Activated CD4-positive, alpha-beta T cell treated with anti-CD3 and anti-CD28 coated beads, Interleukin-2, amount 50 U/mL, for 1 hour (primary cell): ENCODE data around the gene PRRX1.

Source experiments
- DNase-seq: peaks from one replicate; pipeline ENCODE4 v3.0.0-alpha.2; 2020

Gene PRRX1

DNA sequence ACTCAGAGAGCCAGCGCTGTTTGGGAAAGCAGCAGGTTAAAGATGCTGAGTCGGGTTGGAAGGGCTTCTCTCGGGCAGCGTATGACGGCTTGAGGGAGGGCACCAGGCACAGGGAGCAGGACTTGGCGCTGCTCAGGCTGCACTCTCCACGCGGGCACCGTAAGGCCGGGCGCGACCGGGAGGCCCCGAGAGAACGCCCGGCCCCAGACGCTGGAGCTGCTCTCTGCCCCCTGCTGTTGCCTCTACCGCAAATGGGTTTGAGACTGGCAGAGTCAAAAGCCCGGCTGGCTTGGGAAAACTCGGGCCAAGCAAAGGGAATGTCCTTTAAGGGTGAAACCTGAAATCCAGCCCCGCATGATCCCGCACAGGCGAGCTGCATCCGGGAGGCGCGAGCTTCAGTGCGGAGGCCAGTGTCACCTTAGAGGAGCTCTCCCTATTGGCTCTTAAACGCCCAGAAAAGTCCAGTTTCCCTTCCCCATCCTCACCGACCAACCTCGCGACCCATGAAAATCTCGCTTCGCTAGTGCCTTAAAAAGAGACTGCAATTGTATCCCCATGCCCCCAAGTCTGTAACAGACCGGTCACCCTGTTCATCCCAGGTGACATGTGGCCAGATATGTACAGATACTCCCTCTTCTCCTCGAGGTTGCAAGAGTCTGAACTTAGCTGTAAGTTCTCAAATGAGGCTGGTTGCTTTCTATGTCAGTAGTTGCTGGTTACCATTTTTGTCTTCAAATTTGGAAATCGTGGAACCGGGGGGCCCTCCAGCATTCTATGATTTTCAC, 1.1 kb downstream of the PRRX1 start:
- DNase-seq, result no peak

DNA sequence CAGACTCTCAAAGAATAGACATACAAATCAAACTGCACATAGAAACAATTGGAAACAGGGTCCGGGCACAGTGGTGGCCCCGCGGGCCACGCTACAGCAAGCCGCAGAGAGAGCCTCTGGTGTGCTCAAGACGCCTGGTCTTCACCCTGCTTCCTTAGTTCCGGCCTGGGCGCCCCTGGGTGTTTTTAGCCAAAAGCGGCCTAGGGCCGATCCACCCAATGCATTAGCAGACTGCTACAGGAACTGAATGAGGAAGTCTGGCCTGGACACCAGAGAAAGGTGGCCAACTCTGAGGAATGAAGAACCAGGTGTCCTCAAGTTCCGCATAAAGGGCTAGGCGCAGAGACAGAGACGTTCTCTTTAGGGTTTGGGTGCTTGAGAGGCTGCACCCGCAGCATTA, 1.7 kb downstream of the PRRX1 start:
- no peak for DNase-seq

DNA sequence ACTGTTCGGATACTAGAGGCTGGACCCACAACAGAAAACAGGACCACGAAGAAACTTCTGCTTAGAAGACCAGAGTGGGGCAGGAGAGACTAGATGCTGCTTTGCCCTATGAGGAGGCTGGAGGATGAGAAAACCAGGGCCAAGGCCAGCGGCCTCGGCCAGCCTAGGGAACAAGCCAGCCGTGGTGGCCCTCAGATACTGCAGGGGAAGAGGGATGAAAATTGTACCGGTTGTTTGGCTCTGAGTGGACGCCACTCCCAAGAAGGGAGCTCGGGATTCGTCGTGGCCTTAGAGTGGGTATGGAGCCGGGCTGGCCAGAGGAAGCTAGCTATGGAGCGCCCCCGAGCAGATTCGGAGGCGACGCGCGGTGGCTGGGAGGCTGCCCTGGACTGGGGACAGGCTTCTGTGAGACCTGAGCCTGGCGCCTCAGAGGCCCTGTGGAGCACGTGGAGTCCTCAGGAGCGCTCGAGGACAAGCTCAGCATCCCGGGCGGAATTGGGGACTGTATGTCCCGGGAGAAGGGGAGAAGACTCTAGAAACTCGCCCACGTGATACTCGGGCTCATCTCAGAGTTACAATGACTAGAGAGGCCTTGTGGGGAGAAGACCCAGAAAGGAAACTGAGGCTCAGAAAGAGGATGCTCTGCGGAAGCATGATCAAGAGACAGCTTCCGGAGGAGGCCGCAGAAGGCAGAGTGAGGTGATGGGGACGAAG, 2.8 kb downstream of the PRRX1 start:
- DNase-seq, result no peak

DNA sequence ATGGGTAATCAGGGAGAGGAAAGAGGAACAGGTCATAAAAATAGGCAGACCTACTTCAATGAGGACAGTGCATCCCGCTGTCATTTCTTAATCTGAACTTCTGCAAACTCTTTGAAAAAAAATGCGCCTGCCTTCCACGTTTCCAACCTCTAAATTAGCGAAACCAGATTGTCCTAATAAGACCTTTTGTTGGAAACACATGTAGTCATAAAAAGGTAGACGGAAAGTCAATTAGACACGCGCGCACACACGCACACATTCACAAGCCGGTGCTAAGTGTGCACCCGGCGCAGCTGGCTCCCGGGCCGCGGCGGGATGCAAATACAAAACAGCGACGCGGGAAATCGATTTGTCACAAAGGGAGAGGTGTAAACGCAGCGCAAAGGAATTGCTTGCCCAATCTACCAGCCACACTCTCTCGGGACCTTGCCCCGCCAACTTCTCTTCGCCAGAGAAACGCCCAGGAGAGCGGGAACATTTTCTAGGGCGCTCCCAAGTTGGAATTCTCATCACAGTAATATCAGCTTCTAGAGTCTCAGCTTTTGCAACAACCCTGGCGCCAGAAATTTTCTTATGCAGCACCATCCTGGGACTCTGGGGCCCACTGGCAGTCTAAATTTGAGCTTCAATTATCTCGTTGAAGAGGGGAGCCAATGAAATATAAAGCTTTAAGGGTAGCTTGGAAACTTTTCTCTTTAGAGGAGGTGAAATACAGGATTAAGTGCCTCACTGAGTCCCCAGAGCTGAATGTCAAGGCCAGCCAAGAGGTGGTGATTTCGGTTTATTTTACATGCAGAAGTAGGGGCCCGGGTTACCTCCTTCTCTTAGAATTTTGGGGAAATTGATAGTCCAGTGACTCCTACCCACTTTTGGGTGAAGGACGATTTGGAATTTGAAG, 4.5 kb downstream of the PRRX1 start:
- no peak for DNase-seq

DNA sequence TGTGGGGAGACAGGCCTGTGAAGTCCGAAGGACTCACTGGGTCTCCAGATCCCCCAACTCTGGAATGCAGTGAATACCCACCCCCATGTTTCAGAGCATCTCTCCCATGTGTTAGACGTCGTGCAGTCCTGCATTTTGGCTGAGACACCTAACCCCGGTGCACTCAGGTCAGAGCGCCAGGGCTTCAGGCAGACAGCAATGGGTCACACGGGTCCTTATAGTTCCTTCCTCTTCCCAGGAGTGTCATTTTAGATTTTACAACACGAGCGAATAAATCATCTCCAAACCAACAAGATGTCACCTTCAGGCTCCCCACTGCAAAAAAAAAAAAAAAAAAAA, 5.1 kb downstream of the PRRX1 start:
- DNase-seq, result no peak

DNA sequence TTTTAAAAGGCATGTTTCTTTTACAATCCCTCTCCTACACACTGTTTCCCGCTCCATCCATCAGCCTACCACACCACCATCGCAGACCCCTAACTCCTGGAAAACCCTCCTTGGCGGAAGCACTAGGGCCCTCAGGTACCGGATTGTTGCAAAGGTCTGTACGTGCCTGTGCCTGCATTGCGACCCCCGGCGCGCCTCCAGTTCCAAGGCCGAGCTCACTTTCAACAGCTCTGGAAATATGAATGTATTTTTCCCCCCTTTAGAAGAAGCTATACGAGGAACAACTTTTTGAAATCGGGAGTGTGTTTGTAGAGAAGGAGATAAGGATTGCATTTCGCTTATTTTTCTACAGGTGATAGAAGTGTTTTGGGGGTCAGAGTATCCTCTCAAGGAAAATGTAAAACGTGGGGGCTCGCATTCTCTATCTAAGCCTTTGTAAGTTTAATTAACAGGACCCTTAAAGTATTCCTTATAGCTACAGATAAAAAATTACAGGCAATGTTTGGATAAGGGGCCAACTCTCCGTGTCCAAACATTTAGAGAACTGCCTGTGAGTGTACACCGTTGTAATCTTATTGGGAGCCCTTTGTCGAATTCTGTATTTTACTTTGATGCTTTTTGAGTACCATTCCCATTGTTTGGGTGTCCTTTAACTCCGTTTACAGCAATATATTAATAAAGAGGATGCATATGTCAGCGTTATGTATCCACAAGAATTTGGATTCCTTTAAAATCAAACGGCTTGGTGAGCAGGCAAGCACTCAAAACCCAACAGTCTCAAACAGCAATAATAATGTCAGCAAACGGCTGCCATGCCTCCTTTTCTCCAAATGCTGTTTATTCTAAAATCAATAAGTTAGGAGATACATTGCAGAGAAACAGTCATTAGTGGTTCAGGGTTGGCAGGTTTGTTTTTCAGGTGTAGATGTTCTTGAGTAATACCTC, 5.9 kb downstream of the PRRX1 start:
- DNase-seq, result no peak

DNA sequence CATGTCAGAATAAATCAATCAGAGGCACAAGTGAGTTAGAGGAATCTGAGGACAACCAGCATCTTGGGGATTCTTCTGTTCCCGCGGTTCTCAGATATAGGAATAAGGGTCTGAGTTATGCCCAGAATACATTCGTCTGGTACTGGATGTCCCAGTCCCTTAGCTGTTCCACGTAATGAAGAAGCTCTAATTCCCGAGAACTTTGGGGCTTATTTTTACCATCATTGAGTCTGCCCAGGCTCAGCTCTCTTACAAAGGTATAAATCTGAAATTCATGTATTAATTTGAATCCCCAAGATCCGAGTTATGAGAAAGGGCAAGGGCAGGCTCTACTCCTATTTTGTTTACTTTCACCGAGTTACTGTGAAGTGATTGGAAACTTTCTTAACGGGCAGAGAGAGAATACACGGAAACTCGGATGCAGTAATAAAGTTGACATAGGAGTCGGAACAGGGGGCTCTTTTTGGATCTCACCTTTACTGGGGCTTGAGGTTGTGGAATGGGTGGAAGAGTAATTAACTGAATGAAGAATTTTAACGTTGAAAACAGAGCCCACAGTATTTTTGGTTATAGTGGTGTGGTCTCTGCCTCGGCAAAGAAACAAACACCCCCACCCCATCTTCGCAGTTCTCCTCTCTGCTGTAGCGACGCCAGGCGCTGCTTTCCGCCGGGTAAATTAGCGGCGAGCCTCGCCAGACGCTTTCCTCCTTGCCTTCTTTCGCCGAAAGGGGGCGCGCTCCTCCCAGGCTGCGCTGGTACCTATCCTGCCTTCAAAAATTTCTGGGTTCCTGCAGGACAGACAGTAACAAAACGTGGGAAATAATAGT, 7.1 kb downstream of the PRRX1 start:
- no peak for DNase-seq

DNA sequence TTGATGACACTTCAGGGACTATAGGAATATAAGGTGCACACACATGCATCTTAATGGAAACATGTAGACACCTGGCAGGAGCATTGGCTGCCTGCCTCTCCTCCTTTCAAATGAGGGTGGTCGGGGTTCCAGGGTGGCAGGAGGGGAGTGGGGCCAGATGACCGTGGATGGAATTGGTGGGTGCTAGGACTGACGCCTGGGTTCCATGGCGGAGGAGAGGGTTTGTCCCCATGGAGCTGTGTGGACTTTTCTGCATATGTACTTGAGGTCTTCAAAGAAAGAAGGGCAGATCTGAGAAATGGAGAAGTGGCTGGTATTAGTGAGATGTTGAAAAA, 7.7 kb downstream of the PRRX1 start:
- DNase-seq, result no peak

DNA sequence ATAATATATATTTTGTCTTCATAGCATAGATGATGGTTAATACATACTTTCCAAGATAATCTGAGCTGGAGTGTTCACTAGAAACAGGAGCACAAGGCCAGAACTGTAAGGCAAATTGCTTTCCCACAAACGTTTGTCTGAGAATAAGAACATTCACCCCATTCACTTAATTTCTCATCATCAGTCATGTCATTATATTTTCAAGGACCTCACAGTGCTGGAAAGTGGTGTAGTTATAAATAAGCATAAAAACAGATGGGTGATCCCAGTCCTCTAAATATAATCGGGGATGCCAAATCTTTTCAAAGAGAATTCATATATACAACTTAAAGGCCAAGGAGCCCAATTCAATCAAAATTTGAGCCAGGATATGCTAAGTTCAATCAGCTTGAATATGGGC, 8.4 kb downstream of the PRRX1 start:
- DNase-seq, result no peak

DNA sequence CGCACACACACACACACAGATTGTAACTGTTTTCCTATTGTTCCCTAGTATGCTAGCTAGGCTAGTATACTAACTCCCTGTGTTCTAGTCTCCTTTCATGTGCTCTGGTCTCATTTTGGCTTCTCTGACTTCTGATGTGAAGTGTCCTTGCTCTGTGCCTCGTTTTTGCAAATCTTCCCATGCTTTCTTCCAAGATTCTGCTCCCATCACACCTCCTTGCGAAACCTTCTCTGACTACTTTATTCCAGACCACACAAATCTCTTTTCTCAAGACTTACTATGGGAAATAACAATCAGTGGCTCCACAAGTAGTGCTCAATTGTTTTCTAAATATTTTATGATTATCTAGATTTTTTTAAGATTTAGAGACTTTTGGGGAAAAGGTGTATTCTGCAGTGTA, 10.3 kb downstream of the PRRX1 start:
- no peak for DNase-seq

DNA sequence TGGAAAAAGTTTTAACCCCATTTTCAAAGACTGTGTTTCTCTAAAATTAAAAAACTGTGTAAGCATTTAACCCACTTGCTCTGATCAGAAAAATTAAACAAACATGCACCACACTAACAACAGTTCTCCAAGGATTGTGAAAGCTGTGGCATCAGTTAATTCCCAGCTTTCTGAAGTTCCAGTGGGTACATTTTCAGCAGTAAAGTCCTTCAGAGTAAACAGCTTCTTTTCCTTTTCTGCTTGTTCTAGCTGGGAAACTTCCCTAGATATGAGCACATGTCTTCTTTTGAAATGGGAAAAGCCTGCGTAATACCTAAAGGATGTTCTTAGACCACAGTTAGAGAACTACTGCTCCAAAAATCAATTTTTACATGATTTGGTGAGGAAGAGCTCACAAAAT, 11.1 kb downstream of the PRRX1 start:
- no peak for DNase-seq

DNA sequence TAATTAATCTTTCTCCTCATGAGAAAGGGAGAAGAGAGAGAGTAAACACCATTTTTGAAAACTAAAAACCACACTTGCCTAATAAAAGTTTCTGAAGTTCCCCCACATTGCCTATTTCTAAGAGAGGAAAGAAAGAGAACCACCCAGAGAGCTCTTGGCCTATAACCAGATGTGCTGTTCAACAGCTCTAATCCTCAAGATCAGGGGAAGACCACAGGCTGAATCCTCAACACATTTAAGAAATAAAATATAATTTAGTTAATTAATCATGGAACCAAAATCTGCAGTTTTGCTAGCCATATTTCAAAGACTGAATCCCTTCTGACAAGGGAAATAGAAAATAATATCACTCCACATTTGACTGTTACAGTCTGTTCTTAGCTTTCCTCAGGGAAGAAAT, 11.9 kb downstream of the PRRX1 start:
- DNase-seq, result no peak

DNA sequence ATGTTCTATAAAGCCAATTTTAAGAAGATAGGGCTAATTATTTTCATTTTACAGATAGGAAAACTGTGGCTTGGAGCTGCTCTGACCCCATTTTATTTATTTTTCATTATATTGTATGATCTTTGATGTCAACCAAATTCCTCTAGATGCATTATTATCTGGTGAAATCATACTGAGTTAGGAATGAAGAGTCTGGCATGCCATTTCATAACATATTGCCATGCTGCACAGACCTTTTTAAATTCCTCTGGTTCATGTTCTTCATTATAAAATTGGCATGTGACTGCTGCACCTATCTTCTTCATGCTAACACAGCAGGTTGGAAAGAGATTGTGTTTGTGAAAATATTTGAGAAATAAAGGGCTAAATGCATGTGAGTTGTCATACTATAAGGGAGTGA, 12.7 kb downstream of the PRRX1 start:
- DNase-seq, result no peak

DNA sequence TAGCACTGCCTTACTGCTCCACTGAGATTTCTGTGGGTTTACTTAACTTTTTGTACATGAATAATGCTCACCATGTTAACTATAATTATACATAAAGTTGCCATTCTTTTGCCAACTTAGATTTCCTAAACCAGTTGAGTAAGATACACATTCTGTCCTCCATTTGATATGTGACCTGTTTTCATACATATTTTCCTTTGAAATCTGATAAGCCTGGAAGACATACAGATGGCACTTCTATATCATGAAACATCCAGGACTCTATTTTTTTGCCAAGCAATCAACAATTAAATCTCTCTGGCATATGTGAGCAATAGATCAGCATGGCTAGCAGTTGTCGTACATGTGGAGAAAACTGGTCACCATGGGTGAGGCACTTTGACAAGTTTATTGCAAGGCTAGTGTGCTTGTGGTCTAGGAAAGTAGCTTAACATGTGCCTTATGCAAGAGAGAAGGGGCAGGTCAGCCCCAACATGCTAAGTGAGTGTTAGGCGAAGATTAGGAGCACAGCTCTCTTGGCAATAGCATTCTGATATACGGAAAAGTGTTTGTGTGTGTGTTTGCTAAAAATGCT, 14.2 kb downstream of the PRRX1 start:
- DNase-seq, result no peak

DNA sequence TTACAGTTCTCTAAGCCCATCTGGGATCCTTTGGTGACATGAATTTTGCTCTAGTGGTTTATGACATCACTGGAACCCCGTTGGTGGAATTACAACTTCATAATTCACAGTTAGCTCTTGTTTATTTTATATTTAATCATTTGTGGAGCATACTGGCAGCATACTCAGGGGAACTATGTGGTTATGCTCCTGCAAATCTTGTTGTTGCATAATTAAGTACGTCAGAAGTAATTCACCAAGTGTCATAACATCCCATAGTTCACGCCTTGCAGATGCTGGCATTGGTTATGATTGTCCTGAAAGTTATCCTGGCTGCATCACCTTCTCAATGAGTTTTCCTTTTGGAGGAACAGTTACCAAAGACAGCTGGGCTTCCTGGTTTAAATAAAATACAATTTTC, 16.5 kb downstream of the PRRX1 start:
- no peak for DNase-seq

DNA sequence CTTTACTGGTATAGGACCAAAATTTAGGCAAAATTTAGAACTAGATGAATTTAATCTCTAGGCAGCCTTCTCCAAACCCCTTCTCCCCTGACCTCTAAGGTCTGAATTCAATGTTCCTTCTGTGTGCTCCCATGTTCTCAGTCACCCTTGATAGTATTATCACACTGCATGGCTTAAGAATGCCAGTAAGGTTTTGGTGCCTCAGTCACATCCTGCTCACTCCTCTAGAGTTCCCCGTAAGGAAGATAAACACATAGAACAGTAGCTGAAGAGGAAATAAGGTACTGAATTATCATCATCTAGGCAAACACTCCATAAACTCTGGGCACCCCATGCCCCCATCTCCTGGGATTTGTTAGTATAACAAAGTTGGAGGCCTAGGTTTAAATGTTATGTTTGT, 18.2 kb downstream of the PRRX1 start:
- no peak for DNase-seq

DNA sequence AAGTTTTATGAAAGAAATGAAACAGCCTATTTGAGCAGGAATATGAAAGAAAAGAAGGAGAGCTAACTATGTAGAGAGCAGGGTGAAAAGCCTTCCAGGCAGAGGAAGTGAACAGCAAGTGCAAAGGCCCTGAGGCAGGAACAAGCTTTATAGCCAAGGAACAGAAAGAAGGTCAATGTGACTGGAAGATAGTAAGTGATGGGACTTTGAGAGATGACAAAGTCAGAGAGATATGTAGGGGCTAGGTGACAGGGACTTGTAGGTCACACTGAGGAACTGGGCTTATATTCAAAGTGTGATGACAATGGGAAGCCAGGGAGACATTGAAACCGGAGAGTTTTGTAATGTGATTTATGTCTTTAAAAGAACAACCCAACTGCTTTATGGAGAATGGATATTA, 18.9 kb downstream of the PRRX1 start:
- DNase-seq, result no peak

DNA sequence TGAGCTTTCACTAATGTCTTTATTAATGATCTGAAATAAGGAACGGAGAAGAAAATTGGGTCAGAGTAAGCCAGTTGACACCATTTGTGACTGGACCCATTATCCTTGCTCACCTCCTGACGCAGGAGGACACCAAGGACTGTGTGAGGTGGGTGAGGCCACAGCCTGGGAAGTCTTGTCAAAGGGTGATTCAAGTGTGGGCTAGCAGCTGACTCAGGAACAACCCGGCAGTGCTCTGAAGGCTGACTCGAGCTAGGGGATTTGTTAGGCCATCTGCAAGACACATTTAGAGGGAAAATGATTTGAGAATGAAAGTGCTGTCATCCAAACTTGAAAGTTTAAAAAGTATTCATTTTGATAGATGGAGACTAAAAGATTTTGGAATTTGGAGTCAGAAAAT, 21.2 kb downstream of the PRRX1 start:
- no peak for DNase-seq

DNA sequence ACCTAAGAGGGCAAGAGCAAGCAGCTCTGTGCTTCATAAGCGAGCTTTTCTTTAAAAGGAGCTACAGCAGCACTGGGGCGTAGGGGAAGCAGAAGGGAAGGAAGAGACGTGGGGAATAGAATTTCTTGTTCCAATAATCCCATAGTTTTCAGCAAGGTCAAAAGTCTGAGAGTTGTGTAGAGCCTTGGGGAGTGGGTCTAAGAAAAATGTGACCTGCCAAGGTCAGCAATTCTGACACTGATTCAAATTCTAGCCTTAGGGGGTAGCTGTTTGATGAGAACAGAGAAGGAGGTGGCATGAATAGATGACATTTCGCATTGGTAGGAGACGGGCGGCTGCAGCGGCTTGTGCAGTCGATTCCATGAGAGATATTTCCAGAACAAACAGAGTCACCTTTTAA, 22.4 kb downstream of the PRRX1 start:
- no peak for DNase-seq

DNA sequence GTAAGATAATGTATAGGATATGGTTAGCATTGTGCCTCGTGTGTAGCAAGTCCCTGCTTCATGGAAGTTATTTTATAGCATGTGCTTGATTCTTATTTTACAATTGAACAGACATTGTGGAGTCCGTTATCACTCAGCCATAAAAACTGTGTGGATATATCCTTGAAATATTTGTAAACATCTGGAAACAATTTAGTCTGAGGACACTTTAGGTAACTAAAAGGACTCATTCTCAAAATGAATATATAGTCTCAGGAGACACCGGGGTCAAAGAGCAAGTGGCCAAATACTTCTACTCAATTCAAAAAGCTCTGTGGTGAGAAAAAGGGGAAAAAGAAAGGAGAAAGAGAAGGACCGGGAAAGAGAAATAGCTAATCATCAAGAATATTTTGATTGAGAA, 23.7 kb downstream of the PRRX1 start:
- no peak for DNase-seq

DNA sequence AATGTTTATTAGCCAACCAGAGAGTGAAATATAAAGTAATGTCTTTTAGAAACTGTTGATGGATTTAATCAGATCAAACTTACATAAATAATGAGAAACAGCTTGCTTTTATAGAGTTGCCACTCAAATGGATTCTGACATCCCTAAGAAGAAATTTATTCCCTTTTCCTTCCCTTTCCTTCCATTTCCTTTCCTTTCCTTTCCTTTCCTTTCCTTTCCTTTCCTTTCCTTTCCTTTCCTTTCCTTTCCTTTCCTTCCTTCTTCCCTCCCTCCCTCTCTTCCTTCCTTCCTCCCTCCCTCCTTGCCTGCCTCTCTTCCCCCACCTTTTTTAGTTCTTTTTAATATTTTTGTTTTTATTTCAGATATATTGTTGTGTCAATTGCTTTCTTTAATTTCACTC, 27.3 kb downstream of the PRRX1 start:
- no peak for DNase-seq
